HG03565 (cell line): ENCODE results near the gene EGFLAM.
"Not testable (repeated sequence)": the region's sequence is repeated elsewhere in the genome, so short reads cannot be mapped to it uniquely, and the experiment has no call there.

Experiments
- ATAC-seq: cut with Tn5 transposase; IDR thresholded peaks from one replicate; pipeline ENCODE4 v1.9.1; 2021; ENCODE audit warnings: mild to moderate bottlenecking, moderate library complexity; ENCODE audit not compliant: unreplicated experiment

The EGFLAM gene

DNA sequence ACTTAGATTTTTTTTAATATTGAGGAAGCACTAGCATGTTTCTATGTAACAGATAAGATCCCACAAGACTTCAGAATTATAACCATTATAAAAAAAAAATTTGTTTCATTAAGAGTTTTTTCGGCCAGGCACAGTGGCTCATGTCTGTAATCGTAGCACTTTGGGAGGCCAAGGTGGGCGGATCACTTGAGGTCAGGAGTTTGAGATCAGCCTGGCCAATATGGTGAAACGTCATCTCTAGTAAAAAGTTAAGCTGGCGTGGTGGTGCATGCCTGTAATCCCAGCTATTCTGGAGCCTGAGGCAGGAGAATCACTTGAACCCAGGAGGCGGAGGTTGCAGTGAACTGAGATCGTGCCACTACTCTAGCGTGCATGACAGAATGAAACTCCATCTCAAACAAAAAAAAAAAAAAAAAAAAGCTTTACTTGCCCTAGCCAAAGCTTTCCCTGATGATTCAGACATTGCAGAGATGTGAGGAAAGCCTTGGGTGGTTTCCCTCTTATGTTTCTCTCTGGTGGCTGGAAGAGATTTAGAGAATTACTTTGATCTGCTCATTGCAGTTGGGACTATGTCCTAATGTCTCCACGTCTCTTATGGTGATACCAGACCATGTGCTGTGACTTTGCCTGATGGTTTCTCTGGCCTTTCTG, 65.4 kb downstream of the EGFLAM start:
- ATAC-seq: no peak

DNA sequence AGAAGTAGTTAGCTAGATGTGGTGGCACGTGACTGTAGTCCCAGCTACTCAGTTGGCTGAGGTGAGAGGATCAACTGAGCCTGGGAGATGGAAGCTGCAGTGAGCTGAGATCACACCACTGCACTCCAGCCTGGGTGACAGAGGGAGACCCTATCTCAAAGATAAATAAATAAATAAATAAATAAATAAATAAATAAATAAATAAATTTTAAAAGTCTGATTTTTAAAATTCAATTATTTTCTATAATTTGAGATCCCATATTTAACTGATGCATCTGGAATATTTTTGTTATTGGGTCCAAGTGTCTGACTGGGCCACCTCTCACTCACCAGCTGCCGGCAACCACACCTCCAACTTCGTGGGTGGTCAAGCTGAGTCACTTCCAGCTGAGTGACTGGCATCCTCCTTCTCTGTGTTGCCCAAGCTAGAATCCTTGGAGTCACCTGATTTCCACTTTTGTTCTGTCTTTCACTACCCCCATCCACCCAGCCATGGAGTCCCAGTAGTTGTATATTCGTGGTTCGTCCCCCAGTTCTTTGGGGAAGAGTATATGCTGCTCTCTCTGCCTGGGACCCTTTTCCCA, 70.9 kb downstream of the EGFLAM start:
- ATAC-seq: no peak

DNA sequence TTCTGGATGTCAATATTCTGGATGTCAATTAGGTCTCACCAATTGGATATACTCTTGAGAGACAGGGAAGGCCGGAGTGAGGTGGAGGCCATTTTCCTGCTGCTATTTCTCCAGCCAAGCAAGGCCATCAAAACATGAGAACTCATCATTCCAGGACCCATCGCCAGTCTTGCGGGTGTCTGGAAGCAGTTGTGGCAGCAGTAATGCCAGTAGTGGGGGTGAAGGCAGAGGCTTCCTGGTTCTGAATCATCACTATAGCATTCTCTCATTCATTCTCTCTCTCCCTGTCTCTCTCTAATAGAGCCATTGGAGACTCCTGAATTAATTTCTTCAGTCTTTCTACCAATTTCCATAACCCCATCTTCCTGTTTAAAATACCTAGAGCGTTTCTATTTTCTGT, 71.8 kb downstream of the EGFLAM start:
- ATAC-seq: no peak

DNA sequence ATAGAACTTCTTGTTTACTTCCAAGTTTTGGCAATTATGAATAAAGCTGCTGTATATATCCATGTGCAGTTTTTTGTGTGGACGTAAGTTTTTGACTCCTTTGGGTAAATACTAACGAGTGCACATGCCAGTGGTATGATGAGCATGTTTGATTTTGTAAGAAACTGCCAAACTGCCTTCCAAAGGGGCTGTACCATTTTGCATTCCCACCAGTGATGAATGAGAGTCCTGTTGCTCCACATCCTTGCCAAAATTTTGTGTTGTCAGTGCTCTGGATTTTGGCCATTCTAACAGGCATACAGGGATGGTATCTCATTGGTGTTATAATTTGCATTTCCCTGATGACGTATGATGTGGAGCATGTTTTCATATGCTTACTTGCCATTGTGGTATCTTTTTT, 73.5 kb downstream of the EGFLAM start:
- ATAC-seq: no peak

DNA sequence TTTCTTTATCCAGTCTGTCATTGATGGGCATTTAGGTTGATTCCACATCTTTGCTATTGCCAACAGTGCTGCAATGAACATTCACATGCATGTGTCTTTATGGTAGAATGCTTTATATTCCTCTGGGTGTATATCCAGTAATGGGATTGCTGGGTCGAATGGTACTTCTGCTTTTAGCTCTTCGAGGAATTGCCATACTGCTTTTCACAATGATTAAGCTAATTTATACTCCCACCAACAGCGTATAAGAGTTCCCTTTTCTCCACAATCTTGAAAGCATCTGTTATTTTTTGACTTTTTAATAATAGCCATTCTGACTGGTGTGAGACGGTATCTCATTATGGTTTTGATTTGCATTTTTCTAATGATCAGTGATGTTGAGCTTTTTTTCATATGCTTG, 74.8 kb downstream of the EGFLAM start:
- ATAC-seq: not testable (repeated sequence)

DNA sequence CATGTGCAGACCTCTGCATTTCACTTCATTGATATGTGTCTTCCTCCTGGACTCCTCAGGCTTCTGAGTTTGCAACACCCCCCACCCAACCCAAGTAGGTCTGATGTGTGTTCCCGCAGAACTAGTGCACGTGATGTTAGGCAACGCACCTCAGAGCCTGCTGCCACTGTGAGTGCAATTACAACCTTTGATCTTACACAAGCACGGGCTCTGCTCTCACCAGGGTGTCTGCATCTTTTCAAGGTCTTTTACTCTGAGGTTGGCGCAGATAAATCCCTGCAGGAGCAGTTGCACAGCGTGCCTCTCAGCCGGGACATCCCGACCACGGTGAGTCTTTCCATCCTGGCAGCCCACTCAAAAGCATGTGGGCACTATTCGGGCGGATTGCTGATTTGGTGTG, 80.1 kb downstream of the EGFLAM start:
- ATAC-seq: no peak

DNA sequence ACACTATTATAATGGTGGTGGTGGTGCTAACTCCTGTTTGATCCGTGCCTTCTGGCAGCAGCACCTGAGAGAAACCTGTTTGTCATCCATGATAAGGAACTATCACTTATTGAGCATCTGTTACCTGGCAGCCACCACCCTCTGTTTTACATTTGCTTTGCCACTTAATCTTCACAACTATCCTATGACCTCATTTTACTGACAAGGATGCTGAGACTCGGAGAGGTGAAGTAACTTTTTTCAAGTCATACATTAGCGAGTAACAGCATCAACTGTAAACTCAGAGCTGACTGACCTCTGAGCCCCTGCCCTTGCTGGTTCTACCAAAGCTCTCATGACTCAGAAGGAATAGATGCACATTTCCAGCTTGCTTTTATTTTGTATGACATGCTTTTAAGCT, 81.1 kb downstream of the EGFLAM start:
- ATAC-seq: no peak

DNA sequence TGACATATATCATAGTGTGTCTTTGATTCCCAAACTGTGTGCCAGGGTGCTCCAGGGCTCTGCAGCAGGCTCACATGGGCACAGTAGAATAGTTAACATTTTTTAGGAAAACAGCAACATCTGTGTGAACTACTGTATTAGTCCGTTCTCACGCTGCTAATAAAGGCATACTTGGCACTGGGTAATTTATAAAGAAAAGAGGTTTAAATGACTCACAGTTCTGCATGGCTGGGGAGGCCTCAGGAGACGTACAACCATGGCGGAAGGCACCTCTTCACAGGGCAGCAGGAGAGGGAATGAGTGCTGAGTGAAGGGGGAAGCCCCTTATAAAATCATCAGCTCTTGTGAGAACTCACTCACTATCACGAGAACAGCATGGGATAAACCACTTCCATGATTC, 82.7 kb downstream of the EGFLAM start:
- ATAC-seq: no peak

DNA sequence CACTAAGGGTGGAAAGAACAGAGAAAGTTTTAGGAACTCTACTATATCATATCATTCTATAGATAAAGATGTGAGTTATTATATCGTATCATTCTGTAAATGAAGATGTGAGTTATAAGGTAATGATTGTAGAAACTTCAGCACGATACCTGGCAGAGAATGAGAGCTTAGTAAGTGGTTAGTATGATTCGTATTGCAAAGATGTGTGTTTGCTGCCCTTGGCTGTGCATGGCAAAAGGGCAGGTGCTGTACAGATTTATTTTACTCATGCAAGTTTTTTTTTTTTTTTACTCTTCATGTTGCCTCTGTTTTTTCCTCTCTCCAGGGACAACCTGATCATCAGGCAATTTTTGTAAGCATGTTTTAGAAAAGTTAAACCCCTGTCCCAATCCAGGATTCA, 83.3 kb downstream of the EGFLAM start:
- no peak for ATAC-seq

DNA sequence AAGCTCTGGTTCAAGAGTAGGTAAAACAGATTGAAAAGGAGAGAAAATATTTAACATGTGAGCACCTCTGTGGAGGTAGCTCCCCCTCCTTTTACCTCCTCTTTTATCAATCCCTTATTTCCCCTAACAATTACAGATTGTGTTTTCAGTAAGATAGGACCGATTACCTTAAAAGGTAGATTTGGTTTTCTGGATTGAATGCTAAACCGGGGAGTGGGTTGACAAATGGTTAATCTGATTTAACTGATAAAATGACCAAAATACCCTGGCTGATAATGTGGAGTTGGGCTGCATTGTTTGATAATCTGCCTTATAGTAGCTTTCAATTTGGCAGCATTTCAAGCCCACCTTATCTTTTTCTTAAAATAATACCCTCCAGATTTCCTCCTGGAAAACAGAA, 83.9 kb downstream of the EGFLAM start:
- no peak for ATAC-seq

DNA sequence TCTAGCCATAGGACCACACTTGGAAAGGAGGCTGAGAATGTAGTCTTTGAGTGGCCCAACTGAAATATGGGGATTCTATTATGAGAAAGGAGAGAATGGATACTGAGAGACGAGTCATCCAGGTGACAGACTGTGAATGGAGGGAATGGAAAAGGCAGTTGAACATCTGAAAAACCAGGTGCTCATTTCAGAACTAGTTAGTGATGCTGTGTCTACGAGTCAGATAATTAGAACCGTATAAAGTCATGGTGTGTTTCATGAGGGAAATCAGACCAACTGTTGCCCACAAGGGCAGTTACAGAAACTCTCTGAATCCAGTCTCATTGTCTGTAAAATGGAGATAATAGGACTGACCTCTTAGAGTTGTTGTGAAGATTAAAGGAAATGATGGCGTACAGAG, 86.5 kb downstream of the EGFLAM start:
- ATAC-seq: no peak

DNA sequence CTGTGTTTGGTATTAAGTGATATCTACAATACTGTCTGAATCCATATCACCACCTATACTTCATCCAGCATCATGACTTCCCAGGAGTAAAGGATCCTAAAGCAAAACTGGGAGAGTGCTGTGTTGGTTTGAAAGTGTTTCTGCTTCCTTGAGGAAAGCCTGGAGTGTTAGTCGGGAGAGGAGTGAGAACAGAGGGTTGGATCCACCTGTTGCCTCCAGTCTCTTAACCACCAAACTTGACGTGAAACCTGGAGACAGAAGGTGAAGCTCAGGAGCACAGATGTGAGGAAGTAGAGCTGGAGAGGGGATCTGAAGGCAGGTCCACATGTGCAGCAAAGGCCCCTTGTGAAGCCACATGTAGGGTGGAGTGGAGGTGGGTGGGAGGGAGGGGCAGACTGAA, 88.2 kb downstream of the EGFLAM start:
- no peak for ATAC-seq

DNA sequence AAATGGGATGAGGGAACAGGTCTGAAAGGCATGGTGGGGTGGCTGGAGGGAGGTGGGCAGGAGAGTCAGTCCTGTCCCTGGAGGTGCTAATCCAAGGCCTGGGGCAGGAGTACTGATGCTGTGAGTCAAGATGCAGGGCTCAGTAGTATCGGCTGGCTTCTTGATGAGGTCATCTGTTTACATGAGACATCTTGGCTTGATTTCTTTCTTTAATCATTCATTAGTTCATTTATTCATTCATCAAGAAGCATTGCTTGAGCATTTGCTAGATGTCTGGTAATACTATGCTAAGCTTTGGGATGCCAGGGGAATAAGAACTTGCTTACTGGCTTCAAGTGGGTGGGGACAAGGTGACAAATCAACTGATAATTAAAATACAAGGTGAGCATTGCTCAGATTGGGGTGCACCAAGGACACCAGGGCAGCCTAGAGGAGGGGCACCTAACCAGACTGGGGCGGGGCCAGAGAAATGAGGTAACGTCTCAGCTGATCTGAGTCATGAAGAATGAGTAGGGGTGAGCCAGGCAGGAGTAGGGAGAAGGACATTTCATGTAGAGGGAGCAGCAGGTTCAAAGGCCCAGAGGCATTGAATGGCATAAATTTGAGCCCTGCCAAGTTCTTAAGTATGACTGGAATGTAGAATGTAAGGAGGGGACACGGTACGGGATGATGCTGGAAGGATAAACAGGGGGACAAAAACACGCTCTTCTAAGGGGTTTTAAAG, 88.8 kb downstream of the EGFLAM start:
- ATAC-seq: no peak

DNA sequence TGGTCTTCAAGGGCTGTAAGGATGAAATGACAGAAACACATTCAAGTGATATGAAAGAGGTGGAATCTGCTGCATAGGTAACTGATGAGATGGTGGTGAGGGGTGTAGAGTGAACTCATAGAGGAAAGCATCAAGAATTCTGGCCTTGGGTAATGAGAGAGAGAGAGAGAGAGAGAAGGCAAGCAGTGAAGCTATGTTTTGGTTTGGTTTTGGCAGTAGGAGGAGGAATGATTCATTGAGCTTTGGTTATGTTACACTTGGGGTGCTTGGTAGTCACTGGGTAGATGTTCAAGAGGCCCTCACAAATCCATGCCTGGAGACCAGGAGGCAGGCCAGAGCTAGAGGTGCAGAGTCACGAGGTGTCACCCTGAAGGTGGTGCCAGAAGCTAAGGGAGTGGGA, 89.5 kb downstream of the EGFLAM start:
- no peak for ATAC-seq

DNA sequence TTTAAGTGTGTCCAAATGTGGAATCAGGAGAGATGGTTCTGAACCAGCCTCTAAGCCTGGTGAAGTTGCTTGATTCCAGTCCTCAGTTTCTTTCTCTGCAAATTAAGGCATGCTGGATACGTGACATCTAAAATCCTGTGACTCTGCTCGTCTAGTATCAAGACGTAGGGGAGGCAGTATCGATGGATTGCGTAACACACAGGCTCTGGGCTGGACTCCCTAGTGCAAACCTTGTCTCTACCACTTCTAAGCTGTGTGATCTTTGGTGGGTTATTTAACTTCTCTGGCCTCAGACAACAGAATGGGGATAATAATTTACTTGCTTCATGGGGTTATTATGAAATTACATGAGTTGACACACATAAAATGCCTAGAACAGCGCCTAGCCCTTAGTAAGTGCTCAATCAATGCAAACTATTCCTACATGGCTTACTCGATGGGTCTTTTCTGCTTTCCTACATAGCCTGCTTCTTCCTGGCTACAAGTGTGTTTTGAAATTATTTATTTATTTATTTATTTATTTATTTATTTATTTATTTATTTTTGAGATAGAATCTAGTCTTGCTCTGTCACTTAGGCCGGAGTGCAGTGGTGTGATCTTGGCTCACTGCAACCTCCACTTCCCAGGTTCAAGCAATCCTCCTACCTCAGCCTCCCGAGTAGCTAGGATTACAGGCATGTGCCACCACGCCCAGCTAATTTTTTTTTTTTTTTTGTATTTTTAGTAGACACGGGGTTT, 102.1 kb downstream of the EGFLAM start:
- no peak for ATAC-seq

DNA sequence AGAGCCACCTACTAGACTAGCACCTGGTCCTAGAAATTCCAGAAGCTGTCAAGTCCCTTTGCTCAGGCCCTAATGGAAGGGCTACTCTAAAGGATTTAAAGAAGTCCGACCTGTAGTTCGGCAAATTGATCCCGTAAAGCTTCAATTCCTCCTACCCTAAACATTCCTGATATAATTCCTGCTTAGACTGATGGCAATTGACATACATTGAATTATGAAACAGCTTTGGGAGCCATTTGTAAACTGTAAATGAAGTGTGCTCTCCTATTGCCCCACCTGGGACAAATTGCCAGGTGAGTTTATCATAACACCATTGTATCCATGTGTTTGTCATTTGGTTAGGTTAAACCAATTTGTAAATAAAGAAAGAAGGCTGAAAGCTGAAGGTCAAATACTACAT, 104.4 kb downstream of the EGFLAM start:
- no peak for ATAC-seq

DNA sequence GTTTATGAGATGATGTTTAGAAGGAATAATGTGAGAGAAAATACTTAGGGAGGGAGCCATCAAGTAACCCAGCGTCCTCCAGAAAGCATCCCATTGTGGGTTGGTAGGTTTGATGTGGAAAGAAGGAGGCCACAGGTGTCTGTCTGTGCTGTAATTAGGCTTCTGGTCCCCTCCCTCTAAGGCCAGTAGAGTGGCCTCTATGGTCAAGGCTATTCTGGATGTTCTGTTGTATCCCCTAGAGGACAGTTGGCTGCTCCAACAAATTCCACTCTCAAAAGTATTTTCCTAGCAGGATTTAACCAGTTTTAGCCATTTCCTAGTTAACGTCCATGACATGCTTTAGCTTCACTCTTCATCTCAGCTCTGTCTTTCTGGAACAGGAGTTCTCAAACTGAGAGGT, 106.5 kb downstream of the EGFLAM start:
- ATAC-seq: no peak

DNA sequence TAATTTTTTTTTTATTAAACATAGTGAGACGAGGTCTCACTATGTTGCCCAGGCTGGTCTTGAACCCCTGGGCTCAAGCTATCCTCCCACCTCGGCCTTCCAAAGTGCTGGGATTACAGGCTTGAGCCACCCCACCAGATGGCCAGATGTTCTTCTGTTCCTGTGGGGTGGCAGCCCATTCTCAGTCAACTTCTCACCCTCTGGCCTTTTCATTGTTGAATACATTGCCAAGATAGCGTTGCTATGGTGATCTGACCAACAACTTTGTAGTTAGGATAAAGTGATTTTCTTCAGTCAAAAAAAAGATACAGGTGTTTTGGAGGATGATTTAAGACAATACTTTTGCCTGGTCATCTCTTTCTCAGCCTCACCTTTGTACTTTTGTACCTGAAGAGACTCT, 109.1 kb downstream of the EGFLAM start:
- no peak for ATAC-seq

DNA sequence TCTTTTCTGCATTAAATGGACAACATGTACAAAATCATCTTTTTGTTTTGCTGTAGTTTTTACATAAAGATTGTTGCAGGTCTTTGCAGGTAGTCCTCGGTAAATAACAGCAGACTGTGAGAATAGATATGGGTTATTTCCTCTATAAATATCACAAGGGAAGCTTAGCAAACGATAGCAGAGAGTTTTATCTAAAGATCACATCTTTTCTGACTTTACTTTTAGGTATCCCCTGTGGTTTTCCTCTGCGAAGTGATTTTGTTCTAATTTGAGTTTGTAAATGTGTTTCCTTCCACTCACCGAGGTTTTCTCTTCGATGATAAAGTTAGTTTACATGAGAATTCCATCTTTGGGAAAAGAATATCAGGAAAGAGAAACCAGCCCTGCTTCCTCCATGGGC, 109.6 kb downstream of the EGFLAM start:
- no peak for ATAC-seq

DNA sequence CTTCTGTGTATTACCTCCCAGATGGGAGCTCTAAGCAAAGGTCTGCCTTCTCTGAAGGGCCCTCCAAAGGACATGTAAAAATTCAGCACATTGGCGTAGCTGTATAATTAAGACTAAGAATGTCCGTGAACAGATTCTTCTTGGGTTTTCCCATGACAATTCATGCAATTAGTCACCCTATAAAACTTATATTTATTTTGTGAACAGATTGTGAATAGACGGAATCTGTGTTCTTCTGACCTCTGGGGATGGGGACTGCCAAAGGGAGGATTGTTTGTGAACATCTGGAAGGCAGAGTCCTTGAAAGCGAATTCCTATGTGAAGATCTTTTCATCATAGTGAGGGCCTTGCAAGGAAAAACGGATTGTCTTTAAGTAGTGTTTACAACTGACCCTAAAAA, 111.3 kb downstream of the EGFLAM start:
- ATAC-seq: no peak

DNA sequence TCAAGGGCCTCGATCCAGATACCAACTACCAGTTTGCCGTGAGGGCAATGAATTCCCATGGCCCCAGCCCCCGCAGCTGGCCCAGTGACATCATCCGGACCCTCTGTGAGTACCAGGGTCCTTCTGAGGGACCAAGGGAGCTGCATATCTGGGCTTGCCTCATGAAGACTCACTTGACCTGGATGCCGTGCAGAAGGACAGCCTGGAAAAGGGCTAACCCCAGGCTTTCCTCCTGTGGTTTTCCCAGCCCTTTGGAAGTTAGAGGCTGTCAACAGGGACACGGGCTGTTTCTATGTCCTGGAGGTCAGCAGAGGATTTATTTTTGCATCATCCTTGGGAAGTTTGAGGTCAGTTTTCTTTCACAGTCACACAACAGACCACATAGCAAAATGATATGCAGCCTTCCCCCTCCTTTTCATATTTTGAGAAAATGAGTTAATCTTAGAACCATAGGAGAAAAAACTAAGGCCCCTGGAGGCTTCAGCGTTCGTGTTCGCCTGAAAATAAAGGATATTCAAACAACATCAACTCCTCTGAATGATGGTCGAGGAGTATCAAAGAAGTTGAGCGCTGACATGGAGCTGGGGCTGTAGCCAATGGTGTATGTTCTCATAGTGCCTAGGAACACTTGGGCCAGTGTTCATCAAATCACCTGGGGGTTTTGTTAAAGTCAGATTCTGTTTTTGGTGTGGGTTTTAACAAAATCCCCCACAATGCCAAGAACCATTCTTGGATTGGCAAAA, 112.2 kb downstream of the EGFLAM start:
- no peak for ATAC-seq
